ELR (cell line): ENCODE results near the gene OR10A6.

Experiments used
- DNase-seq: peaks from one replicate; pipeline ENCODE4 v3.0.0-alpha.2; 2015; ENCODE audit warnings: low read depth

The OR10A6 gene

GRCh38 chr11:7909585-7910285, 21.3 kb downstream of the OR10A6 start:
- DNase-seq = peak; percentile 22

GRCh38 chr11:7907121-7907520, 23.9 kb downstream of the OR10A6 start:
- no peak for DNase-seq

GRCh38 chr11:7906481-7906880, 24.6 kb downstream of the OR10A6 start:
- DNase-seq = peak; percentile 10

GRCh38 chr11:7905961-7906429, 25.1 kb downstream of the OR10A6 start:
- peak; percentile 69 for DNase-seq

GRCh38 chr11:7905549-7905948, 25.5 kb downstream of the OR10A6 start:
- DNase-seq = peak; percentile 20

GRCh38 chr11:7904917-7905316, 26.2 kb downstream of the OR10A6 start:
- DNase-seq = peak; percentile 65

- DNase-seq = no peak
Measured at GRCh38 chr11:7903940-7904339, 27.1 kb downstream of the OR10A6 start.

GRCh38 chr11:7901319-7901854, 29.7 kb downstream of the OR10A6 start:
- DNase-seq = no peak

- no peak for DNase-seq
Measured at GRCh38 chr11:7900686-7901085, 30.4 kb downstream of the OR10A6 start.

- peak; percentile 57 for DNase-seq
Measured at GRCh38 chr11:7899418-7899817, 31.6 kb downstream of the OR10A6 start.

GRCh38 chr11:7898666-7899283, 32.3 kb downstream of the OR10A6 start:
- DNase-seq = no peak

- no peak for DNase-seq
Measured at GRCh38 chr11:7896009-7896785, 34.9 kb downstream of the OR10A6 start.

GRCh38 chr11:7894251-7894650, 36.8 kb downstream of the OR10A6 start:
- no peak for DNase-seq

GRCh38 chr11:7893796-7894195, 37.3 kb downstream of the OR10A6 start:
- DNase-seq = no peak

GRCh38 chr11:7892840-7893254, 38.2 kb downstream of the OR10A6 start:
- DNase-seq = peak; percentile 83

- DNase-seq = peak; percentile 81
Measured at GRCh38 chr11:7892059-7892699, 38.9 kb downstream of the OR10A6 start.

- peak; percentile 13 for DNase-seq
Measured at GRCh38 chr11:7890417-7891172, 40.5 kb downstream of the OR10A6 start.

- no peak for DNase-seq
Measured at GRCh38 chr11:7889985-7890384, 41.1 kb downstream of the OR10A6 start.

GRCh38 chr11:7882860-7883259, 48.2 kb downstream of the OR10A6 start:
- peak; percentile 58 for DNase-seq
